ENCODE data around the gene CLIC5.

CLIC5 gene

DNA sequence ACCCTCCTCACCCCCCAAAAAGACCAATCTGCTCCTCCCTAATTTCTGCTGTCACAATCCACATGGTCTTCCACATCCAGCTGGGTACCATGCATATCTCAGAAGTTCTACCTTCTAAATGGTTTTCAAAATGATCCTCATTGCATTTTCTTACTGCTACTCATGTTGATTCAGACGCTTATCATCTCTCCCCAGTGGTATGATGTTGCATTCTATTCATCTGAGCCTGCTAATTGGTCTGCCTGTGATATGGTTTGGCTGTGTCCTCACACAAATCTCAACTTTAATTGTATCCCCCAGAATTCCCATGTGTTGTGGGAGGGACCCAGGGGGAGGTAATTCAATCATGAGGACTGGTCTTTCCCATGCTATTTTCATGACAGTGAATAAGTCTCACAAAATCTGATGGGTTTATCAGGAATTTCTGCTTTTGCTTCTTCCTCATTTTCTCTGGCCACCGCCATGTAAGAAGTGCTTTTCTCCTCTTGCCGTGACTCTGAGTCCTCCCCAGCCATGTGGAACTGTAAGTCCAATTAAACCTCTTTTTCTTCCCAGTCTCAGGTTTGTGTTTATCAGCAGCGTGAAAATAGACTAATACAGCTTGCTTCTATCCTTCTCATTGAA lies 41.4 kb upstream of the CLIC5 start:
- no peaks in the 10 kb centered on the region for H3K36me3 ChIP-seq (ENCODE audit: control insufficient read depth in 4 of 4, insufficient read depth in 4 of 4, low read length in 3 of 4)
- ChIA-PET CTCF (no interaction called here), POLR2A (no interaction called here)
- peaks cover 0 to 2% (median 0%) of the 10 kb centered on the region in 5 experiments for H3K27me3 ChIP-seq (replicated peaks in 2 of 5; ENCODE audit: control insufficient read depth in 4 of 5, insufficient read depth in 5 of 5, low read length in 4 of 5)
- peaks cover 0 to 2% (median 0%) of the 10 kb centered on the region in 4 experiments for H3K4me1 ChIP-seq (ENCODE audit: control extremely low read depth in 1 of 4, control insufficient read depth in 4 of 4, insufficient read depth in 4 of 4, low read length in 3 of 4)
- peaks cover 0 to 9% (median 5%) of the 10 kb centered on the region in 5 experiments for H3K9me3 ChIP-seq (ENCODE audit: control extremely low read depth in 1 of 5, control insufficient read depth in 4 of 5, insufficient read depth in 2 of 5, low read depth in 1 of 5, low read length in 4 of 5)
- DNase-seq: no peak
- H3K27ac ChIP-seq (ENCODE audit: insufficient read depth in 1 of 2, low read depth in 1 of 2, low read length in 2 of 2, poor library complexity in 1 of 2, severe bottlenecking in 2 of 2): no peak overlapping the region
- 100% methylated on average over 3 of the region's 4 CpGs for WGBS (ENCODE audit: insufficient coverage)
- H3K4me3 ChIP-seq (ENCODE audit: control insufficient read depth in 1 of 7, extremely low read depth in 1 of 7, insufficient read depth in 4 of 7, low read depth in 2 of 7, low read length in 6 of 7): no peak overlapping the region

GRCh38 chr6:46054516-46054915 lies 38.9 kb upstream of the CLIC5 start:
- DNase-seq: no peak
- H3K9me3 ChIP-seq (ENCODE audit: control extremely low read depth in 1 of 5, control insufficient read depth in 4 of 5, insufficient read depth in 2 of 5, low read depth in 1 of 5, low read length in 4 of 5): peaks cover 0 to 9% (median 5%) of the 10 kb centered on the region in 5 experiments
- no peak overlapping the region for H3K4me3 ChIP-seq (ENCODE audit: control insufficient read depth in 1 of 7, extremely low read depth in 1 of 7, insufficient read depth in 4 of 7, low read depth in 2 of 7, low read length in 6 of 7)
- peaks cover 0 to 2% (median 0%) of the 10 kb centered on the region in 5 experiments for H3K27me3 ChIP-seq (replicated peaks in 2 of 5; ENCODE audit: control insufficient read depth in 4 of 5, insufficient read depth in 5 of 5, low read length in 4 of 5)
- CTCF ChIA-PET: interaction anchor here (0.7 kb wide), 1 partner anchor 10 kb away, joined by 4 read pairs; no protein-coding TSS in a partner anchor
- 91% methylated on average over 3 of the region's 5 CpGs for WGBS (ENCODE audit: insufficient coverage)
- POLR2A ChIA-PET: no interaction called here
- no peak overlapping the region for H3K27ac ChIP-seq (ENCODE audit: insufficient read depth in 1 of 2, low read depth in 1 of 2, low read length in 2 of 2, poor library complexity in 1 of 2, severe bottlenecking in 2 of 2)
- H3K4me1 ChIP-seq (ENCODE audit: control extremely low read depth in 1 of 4, control insufficient read depth in 4 of 4, insufficient read depth in 4 of 4, low read length in 3 of 4): peaks cover 0 to 2% (median 0%) of the 10 kb centered on the region in 4 experiments
- no peaks in the 10 kb centered on the region for H3K36me3 ChIP-seq (ENCODE audit: control insufficient read depth in 4 of 4, insufficient read depth in 4 of 4, low read length in 3 of 4)

DNA sequence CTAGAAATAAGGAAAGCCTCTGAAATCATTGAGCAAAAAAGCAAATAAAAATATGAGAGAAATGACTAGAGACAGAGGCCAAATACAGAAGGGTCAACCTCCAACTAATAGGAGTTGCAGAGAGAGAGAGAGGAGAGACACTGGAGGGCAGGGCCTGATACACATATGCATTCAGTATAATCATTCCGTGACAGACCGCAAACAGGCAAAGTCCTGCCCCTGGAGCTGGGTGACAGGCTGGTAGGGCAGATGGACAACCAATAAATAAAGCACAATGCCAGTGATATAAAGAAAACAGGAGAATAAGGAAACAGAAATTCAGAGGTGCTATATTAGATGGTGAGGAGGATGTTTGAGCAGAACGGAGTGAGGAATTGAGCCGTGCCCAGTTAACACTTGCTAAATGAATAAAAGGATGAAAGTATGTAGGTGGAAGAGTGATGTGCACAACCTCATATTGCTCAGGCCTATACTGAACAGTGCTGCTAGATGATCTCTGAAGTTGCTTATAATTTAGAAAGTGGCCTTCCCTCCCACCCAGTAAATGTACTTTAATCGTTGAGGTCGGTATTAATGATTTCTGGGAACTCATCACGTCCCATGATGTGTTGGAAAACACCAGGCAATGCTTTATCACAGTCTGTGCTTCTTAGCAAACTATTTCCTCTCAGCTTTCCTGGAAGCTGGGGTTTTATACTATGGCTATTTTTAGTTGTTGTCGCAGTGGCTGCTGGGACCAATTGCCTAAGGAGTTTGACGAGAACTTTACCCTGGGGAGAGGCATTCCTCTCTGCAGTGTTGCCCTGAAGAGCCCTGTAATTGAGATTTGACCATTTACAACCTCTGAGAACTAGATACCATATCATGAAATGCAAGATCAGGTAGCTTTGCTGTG lies 37.6 kb upstream of the CLIC5 start:
- ChIA-PET CTCF (interaction anchor here (0.7 kb wide), 1 partner anchor 8 kb away, joined by 4 read pairs; no protein-coding TSS in a partner anchor), POLR2A (no interaction called here)
- Histone ChIP-seq H3K27me3 (replicated peaks in 2 of 5; ENCODE audit: control insufficient read depth in 4 of 5, insufficient read depth in 5 of 5, low read length in 4 of 5) (no peaks in the 10 kb centered on the region), H3K4me3 (ENCODE audit: control insufficient read depth in 1 of 7, extremely low read depth in 1 of 7, insufficient read depth in 4 of 7, low read depth in 2 of 7, low read length in 6 of 7) (no peak overlapping the region), H3K36me3 (ENCODE audit: control insufficient read depth in 4 of 4, insufficient read depth in 4 of 4, low read length in 3 of 4) (no peaks in the 10 kb centered on the region), H3K9me3 (ENCODE audit: control extremely low read depth in 1 of 5, control insufficient read depth in 4 of 5, insufficient read depth in 2 of 5, low read depth in 1 of 5, low read length in 4 of 5) (peaks cover 0 to 9% (median 3%) of the 10 kb centered on the region in 5 experiments), H3K4me1 (ENCODE audit: control extremely low read depth in 1 of 4, control insufficient read depth in 4 of 4, insufficient read depth in 4 of 4, low read length in 3 of 4) (peaks cover 0 to 2% (median 0%) of the 10 kb centered on the region in 4 experiments), H3K27ac (ENCODE audit: insufficient read depth in 1 of 2, low read depth in 1 of 2, low read length in 2 of 2, poor library complexity in 1 of 2, severe bottlenecking in 2 of 2) (no peak overlapping the region)
- no peak for DNase-seq
- 54% methylated on average over 3 of the region's 9 CpGs for WGBS (ENCODE audit: insufficient coverage)

GRCh38 chr6:46052479-46052878 lies 36.8 kb upstream of the CLIC5 start:
- H3K36me3 ChIP-seq (ENCODE audit: control insufficient read depth in 4 of 4, insufficient read depth in 4 of 4, low read length in 3 of 4): no peaks in the 10 kb centered on the region
- DNase-seq: no peak
- no peak overlapping the region for H3K27ac ChIP-seq (ENCODE audit: insufficient read depth in 1 of 2, low read depth in 1 of 2, low read length in 2 of 2, poor library complexity in 1 of 2, severe bottlenecking in 2 of 2)
- no peaks in the 10 kb centered on the region for H3K27me3 ChIP-seq (replicated peaks in 2 of 5; ENCODE audit: control insufficient read depth in 4 of 5, insufficient read depth in 5 of 5, low read length in 4 of 5)
- ChIA-PET CTCF (no interaction called here), POLR2A (no interaction called here)
- no peak overlapping the region for H3K4me3 ChIP-seq (ENCODE audit: control insufficient read depth in 1 of 7, extremely low read depth in 1 of 7, insufficient read depth in 4 of 7, low read depth in 2 of 7, low read length in 6 of 7)
- WGBS (ENCODE audit: insufficient coverage): 100% methylated on average over 1 of the region's 1 CpG
- H3K4me1 ChIP-seq (ENCODE audit: control extremely low read depth in 1 of 4, control insufficient read depth in 4 of 4, insufficient read depth in 4 of 4, low read length in 3 of 4): peaks cover 0 to 2% (median 0%) of the 10 kb centered on the region in 4 experiments
- H3K9me3 ChIP-seq (ENCODE audit: control extremely low read depth in 1 of 5, control insufficient read depth in 4 of 5, insufficient read depth in 2 of 5, low read depth in 1 of 5, low read length in 4 of 5): peaks cover 0 to 7% (median 0%) of the 10 kb centered on the region in 5 experiments

DNA sequence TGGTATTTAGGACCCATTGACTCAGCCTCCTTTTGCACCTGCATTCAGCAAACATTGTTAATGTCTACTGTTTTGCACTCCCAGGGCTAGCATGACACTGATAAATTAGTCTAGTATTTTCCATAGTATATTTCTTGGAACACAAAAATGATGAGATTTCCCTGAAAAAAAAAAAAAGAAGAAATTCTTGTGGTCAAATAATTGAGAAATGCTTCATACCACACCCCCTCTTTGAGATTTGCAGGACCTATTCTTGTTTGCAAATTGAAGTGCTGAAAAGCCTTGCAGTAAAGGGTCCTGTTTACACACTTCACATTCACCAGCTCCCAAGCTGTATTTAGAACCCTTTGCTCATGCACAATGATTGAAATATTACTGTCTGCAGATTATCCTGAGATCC lies 36.3 kb upstream of the CLIC5 start:
- Histone ChIP-seq H3K36me3 (ENCODE audit: control insufficient read depth in 4 of 4, insufficient read depth in 4 of 4, low read length in 3 of 4) (no peaks in the 10 kb centered on the region), H3K4me1 (ENCODE audit: control extremely low read depth in 1 of 4, control insufficient read depth in 4 of 4, insufficient read depth in 4 of 4, low read length in 3 of 4) (peaks cover 0 to 2% (median 0%) of the 10 kb centered on the region in 4 experiments), H3K4me3 (ENCODE audit: control insufficient read depth in 1 of 7, extremely low read depth in 1 of 7, insufficient read depth in 4 of 7, low read depth in 2 of 7, low read length in 6 of 7) (no peak overlapping the region), H3K27ac (ENCODE audit: insufficient read depth in 1 of 2, low read depth in 1 of 2, low read length in 2 of 2, poor library complexity in 1 of 2, severe bottlenecking in 2 of 2) (no peak overlapping the region), H3K27me3 (replicated peaks in 2 of 5; ENCODE audit: control insufficient read depth in 4 of 5, insufficient read depth in 5 of 5, low read length in 4 of 5) (no peaks in the 10 kb centered on the region), H3K9me3 (ENCODE audit: control extremely low read depth in 1 of 5, control insufficient read depth in 4 of 5, insufficient read depth in 2 of 5, low read depth in 1 of 5, low read length in 4 of 5) (peaks cover 0 to 3% (median 0%) of the 10 kb centered on the region in 5 experiments)
- no peak for DNase-seq
- POLR2A ChIA-PET: no interaction called here
- CTCF ChIA-PET: no interaction called here

DNA sequence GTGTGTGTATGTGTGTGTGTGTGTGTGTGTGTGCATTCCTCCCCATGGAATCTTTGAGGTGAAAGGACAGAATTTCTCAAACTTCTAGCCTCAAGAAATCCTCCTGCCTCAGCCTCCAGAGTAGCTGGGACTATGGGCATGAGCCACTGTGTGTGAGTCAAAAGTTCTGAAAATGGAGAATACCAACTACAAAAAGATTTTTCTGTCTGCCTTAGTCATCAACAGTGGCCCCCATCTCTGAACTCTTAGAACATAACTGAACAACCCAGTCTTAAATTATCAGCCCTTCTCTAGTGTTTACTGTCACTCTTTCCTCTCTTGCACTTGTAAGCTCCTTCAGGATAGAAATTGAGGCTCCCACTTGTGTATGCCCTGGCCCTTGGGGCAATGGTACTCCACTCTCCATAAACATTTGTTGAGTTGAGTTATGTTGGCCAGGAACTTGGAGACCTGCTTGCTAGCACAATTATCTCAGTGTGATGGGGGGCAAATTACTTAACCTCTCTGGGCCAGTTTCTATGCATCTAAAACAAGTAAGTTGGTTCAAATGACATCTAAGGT lies 35.3 kb upstream of the CLIC5 start:
- DNase-seq: no peak
- ChIA-PET POLR2A (no interaction called here), CTCF (interaction anchor here (1.1 kb wide), 1 partner anchor 11 kb away, joined by 3 read pairs; no protein-coding TSS in a partner anchor)
- no peaks in the 10 kb centered on the region for H3K36me3 ChIP-seq (ENCODE audit: control insufficient read depth in 4 of 4, insufficient read depth in 4 of 4, low read length in 3 of 4)
- no peaks in the 10 kb centered on the region for H3K27me3 ChIP-seq (replicated peaks in 2 of 5; ENCODE audit: control insufficient read depth in 4 of 5, insufficient read depth in 5 of 5, low read length in 4 of 5)
- H3K27ac ChIP-seq (ENCODE audit: insufficient read depth in 1 of 2, low read depth in 1 of 2, low read length in 2 of 2, poor library complexity in 1 of 2, severe bottlenecking in 2 of 2): no peak overlapping the region
- H3K4me3 ChIP-seq (ENCODE audit: control insufficient read depth in 1 of 7, extremely low read depth in 1 of 7, insufficient read depth in 4 of 7, low read depth in 2 of 7, low read length in 6 of 7): no peak overlapping the region
- peaks cover 0 to 2% (median 0%) of the 10 kb centered on the region in 4 experiments for H3K4me1 ChIP-seq (ENCODE audit: control extremely low read depth in 1 of 4, control insufficient read depth in 4 of 4, insufficient read depth in 4 of 4, low read length in 3 of 4)
- no peaks in the 10 kb centered on the region for H3K9me3 ChIP-seq (ENCODE audit: control extremely low read depth in 1 of 5, control insufficient read depth in 4 of 5, insufficient read depth in 2 of 5, low read depth in 1 of 5, low read length in 4 of 5)
